NCI-H2081 treated with DMSO at 0.1 percent for 48 hours (cell line): ENCODE measurements around the gene NINL.

Experiments
- DNase-seq: peaks from one replicate; lab custom pipeline; 2025; lab: John Stamatoyannopoulos, UW

NINL gene

DNA sequence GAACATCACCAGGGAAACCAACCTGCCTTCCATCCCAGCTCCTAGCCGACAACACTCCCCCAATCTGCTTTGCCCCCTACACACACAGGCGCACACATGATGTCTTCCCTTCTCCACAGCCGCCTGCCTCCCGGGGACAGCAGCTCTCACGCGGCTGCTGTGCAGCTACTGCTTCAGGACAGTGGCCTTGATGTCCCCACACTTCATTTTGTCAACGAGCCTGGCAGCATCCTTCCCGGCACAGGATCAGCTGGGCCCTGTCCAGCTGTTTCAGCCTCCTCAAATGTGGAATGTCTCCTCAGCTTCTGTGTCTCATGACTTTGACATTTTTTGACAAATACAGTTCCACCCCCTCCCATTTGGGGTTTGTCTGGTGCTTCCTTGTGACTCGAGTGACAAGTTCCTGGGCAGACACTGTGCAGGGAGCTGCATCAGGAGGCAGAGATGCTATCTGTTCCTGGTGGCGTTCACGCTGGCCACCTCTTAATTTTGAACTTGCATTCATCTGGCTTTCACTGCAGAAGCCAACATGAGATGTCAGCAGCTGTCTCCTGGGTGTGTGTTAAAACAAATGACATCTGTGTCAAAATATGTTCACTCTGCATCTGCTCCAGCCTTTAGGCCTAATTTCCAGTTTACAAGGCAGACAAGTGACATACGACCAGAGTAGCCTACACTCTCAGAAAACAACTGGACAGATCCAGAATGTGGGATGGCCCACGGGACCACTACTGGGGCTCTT lies 120.7 kb downstream of the NINL start:
- no peak for DNase-seq

DNA sequence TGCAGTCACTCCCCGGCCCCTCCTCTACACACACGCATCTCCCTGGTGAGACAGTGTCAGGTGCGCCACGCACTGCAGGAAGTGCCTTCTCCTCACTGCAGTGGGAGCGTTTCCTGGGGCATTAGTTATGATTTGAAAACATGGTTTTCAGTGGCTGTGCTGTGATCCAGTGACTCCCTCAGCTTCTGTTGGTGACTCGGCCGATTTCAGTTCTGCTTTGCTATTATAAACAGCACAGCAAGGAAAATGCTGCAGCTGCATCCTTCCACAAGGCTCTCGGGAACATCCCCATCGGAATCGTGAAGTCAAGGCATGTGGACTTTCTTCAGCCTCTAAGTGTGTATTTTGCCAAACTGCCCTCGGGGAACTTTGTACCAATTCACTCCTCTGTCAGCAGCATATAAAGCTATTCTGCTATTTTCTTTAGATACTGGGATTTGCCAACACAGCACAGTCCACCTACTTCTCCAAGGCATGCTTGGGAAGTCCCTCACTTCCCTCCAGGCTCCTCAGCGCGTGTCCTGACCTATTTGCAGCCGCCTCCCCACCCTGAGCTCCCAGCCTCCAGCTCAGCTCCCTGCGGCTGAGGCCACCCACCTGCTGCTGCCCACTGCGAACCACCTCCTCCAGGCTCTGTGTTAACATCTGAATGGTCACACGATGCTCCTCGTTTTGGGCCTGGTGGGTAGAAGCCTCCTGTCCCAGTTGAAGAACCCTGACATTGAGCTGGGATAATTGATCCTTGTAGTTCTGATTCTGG lies 123.4 kb downstream of the NINL start:
- no peak for DNase-seq

DNA sequence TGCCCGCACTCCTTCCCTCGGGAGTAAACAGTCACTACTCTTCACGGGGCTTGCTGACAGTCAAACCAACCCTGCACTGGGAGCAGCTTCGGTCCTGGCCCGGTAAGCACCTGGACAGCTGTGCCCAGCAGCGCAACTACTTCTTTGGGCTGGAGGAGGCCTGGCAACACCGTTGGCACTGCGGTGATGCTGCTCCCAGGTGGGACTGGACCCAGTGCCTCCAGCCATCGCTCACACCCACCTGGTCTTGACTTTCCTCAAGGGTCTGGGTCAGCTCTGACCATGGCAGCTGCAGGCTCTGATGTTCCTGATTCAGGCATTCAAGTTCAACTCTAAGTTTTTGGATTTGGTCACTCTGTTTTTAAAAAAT lies 124.1 kb downstream of the NINL start:
- no peak for DNase-seq

DNA sequence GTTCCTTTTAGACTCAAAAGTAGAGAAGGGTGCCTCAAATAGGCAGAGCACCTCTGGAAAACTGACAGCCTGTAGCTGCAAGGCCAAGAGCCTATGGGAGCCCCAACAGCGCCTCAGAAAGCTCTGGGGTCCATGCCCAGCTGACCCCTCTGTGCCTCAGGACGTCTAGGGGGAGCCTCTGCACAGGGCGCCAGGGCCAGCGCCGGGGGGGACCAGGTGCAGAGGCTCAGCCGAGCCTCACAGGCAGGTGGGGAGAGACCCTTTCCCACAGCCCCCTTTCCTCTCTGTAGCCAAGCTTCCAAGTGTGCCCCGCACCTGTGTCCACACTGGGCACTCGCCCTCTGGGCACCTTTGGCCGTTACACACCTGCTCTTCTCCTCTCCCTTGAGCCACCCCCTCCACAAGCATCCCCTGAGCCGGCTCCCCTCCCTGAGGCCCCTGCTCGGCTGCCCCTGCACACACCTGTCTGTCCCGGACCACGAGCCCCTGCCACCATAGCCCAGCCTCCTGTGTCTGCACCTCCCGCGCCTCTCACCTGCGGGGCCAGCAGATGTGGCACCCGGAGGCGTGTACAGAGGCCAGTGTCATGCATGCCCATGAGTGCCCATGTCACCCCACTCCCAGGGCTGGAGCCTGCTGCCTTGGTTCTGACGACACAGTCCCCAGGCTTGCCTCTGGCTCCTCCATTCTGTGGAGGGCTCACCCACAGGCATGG lies 124.6 kb downstream of the NINL start:
- no peak for DNase-seq

- no peak for DNase-seq
Observed at GRCh38 chr20:25459916-25460535, 125.3 kb downstream of the NINL start.

GRCh38 chr20:25459111-25459830 lies 126.1 kb downstream of the NINL start:
- DNase-seq: no peak

DNA sequence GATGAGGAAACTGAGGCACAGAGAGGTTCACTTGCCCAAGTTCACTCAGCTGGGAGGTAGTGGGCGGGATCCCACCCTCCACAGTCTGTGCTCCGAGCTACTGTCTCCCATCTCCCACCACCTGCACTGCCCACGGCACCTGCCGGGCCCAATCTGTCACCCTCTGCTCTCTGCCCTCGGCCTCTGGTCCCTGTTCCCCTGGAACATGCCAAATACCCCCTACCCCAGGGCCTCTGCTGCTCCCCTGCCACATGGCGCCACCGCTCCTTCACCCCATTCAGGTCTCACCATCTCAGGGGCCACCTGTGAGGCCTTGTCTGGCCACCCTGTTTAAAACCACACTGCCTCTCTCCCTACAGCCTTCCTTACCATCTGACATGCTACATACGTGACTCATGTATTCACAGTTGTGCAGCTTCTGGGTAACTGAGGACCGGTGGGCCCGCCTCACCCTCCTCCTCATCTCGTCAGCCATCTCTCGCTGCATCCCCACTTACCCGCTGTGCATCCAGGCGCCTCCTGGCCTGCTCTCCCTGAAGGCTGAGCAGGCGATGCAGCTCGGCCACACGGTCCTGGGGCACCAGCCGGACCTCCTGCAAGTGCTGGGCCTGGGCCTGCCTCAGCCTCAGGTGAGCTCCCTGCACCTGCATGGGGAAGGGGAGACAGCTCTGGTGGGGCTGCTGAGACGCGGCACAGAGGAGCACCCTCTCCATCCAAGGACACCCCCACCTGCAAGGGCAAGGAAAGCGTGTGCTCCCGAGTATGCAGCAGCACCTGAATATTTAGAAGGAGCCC lies 127.2 kb downstream of the NINL start:
- no peak for DNase-seq

GRCh38 chr20:25454153-25454900 lies 131.0 kb downstream of the NINL start:
- DNase-seq: no peak

DNA sequence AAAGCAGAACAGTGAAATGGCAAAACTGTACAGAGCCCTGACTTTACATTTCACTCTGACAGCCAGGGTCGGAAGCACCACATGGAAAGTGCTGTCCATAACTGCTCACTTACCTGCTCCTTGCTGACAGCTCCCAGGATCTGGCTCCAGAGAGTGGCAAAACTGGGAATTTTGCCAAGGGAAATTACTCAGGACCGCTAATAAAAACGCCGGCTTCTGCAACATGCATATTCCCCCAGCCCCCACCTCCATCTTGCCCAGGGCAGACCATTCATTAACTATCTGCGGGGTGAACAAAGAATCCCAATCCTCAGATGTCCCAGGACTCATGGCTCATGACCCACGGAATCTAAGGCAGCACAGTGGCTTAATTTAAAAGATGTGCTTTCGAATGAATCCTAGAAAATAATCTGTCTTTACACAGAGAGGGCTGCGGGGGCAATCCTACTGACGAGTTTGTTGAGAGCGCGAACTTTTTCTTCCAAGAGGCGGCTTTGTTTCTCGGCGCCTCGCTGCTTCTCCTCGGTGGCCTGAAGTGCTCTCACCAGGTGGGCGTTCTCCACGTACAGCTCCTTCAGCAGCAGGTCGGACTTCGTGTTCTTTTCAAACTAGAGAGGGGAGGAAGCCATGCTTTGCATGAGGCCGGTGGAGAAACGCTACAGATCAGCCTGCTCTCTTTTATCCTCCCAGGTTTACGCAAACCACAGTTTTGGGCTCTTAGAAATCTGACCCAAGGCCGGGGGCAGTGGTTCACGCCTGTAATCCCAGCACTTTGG lies 132.1 kb downstream of the NINL start:
- DNase-seq: no peak

- no peak for DNase-seq
Observed at GRCh38 chr20:25452333-25452732, 133.0 kb downstream of the NINL start.

GRCh38 chr20:25447671-25448070 lies 137.7 kb downstream of the NINL start:
- no peak for DNase-seq

DNA sequence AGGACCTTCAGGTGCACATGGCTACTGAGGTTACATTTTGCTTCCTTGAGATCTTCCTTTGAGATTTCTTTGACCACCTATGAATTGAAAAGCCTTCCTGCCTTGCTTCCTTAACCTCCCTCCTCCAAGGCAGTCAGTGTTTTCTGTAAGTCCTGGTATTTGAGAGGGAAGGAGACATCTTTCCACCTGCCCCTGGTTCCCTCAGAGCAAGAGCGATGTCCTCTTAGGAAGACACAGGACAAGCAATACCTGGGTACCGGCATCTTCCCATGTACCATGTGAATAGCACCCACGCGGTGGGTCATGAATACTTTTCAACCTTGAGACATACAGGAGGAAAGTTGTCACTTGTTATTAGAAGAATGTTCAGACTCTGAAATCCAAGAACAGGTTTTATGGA lies 140.8 kb downstream of the NINL start:
- DNase-seq: no peak

DNA sequence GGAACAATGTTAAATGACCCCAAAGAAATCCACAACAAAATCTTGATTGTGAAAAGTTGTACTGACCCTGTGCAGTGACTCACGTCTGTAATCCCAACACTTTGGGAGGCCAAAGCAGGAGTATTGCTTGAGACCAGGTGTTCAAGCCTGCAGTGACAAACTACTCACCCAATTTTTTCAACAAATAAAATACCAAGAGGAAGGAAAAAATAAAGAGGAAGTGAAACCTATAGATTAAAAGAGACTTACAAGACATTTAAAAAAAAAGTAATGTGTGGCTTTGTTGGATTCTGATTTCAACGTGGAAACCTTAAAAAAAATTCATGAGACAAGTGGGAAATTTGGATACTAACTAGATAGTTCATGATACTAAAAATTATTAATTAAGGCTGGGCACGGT lies 146.0 kb downstream of the NINL start:
- no peak for DNase-seq

DNA sequence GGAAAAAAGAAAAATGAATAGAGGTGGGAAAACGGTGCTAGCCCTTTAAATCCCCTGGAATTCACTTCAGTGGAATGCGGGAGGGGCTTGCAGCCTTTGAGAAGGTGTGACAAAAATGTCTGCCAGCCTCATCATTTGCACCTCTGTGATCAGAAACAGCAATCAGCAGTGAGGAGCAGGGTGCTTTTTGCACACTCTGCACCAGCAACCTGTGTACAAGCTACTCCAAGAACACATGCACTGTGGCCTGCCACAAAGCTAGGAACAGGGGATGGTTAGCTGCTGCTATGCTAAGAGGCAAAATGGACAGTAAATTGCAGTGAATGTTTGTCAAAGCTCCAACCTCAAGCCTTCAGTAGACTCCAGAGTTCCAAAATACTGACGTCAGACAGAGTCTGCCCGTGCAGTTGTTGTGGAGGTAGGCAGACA lies 148.2 kb downstream of the NINL start:
- no peak for DNase-seq

GRCh38 chr20:25424536-25424935 lies 160.8 kb downstream of the NINL start:
- no peak for DNase-seq

DNA sequence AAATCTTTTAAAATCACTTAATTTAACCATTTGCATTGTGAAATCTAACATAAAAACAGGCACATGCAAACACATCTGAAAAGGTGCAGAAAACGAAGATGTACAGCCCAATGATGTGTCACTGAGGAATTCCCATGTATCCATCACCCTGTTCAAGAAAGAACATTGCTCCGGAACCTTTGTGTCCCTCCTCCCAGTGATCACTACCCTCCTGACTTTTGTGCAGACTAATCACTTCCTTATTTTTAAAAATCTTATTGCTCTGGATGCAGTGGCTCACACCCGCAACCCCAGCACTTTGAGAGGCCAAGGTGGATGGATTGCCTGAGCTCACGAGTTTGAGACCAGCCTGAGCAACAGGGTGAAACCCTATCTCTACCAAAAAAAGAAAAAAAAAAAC lies 163.3 kb downstream of the NINL start:
- DNase-seq: no peak

DNA sequence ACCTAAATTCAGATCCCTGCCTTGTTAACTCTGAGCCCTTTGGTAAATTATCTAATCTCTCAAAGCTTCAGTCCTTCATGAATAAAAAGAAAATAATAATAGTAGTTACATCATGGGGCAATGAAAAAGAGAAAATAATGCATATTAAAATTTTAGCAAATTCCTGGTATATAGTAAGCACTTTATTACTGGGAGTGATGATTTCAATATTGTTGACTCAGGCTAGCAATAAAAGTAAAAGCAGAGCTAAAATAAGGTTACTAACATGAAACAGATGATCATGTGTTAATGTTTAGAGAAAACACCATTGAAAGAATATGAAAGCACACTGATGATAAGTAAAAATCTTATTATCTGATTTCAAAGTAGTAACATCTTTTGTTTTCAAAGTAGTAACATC lies 164.2 kb downstream of the NINL start:
- no peak for DNase-seq

DNA sequence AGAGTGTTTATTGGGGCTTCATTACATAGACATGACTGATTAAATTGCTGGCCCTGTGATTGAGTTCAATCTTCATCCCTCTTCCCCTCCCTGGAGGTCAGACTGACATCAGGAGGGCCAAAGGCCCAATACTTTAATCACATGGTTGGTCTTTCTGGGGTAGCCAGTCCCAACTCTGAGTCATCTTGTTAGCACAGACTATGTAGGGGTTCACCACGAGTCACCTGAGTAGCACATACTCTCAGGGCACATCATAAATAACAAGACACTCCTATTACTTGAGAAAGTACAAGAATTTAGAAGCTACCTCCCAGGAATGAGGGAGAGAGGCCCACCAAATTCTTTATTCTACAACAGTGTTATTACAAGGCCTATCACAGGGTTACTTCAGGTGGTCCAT lies 166.6 kb downstream of the NINL start:
- no peak for DNase-seq

DNA sequence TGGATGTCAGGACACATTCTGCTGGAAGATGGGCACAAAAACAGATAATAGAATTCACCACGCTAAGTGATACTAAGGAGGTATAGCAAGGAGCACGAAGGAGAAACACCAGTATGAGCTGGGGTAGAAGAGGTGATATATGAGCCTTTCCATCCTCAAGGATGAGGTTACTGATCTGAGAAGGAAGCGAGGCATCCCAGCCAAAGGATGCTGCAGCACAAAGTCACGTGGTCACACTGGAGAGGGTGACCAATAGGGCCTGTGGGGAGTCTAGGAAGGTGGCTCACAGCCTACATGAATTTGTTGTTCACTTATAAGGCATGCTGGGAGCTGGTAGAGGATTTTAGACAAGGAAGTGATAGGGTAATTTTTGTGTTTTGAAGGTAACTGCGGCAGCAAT lies 176.4 kb downstream of the NINL start:
- no peak for DNase-seq

- no peak for DNase-seq
Observed at GRCh38 chr20:25408170-25408547, 177.2 kb downstream of the NINL start.
